H1 (cell line): ENCODE measurements around the gene ZNF683. TPM values are rescaled to one million over a fixed set of nuclear protein-coding genes. Genes with fewer than 3 reads are reported as not detected.
A peak's percentile ranks its signal among the peaks of the same experiment; 100 is the strongest.

Experiments used
- CTCF ChIA-PET: fragments of 300-600 bp; sonication (Branson Sonifier 250); formaldehyde crosslinking; loops from one replicate; lab custom pipeline; 2021; ENCODE audit not compliant: partially characterized antibody; lab: Charles Lee
- POLR2A ChIA-PET: fragments of 300-600 bp; sonication (Branson Sonifier 250); formaldehyde crosslinking; loops from one replicate; lab custom pipeline; 2021; ENCODE audit warnings: inconsistent platforms; ENCODE audit not compliant: partially characterized antibody; lab: Charles Lee
- DNase-seq, 2 experiments: peaks; one replicate each; pipeline versions ENCODE4 v3.0.0 to v3.0.0-alpha.2; 2010 to 2022; ENCODE audit warnings: low spot score in 2 of 2, low read depth in 1 of 2, mixed read lengths in 1 of 2
- FAIRE-seq: peaks from 2 replicates; lab custom pipeline; 2011; peaks lifted over from hg19 to GRCh38; lab: Jason Lieb, UNC
- H2AFZ ChIP-seq: 2 replicates; pipeline ENCODE4 v1.8.1; 2012; ENCODE audit warnings: low read length, inconsistent platforms
- H2AK5ac ChIP-seq: 2 replicates; pipeline ENCODE4 v1.6.1; 2013; ENCODE audit warnings: low read depth, low read length
- H2BK120ac ChIP-seq: replicated peaks from 2 replicates; pipeline ENCODE3; 2013; ENCODE audit warnings: low read depth, low read length, inconsistent platforms
- H2BK12ac ChIP-seq: 2 replicates; pipeline ENCODE4 v1.6.1; 2013; ENCODE audit warnings: low read depth, low read length
- H2BK15ac ChIP-seq: 2 replicates; pipeline ENCODE4 v1.6.1; 2013; ENCODE audit warnings: low read length
- H2BK20ac ChIP-seq: 2 replicates; pipeline ENCODE4 v1.6.1; 2013; ENCODE audit warnings: low read length
- H2BK5ac ChIP-seq: 2 replicates; pipeline ENCODE4 v1.6.1; 2013; ENCODE audit warnings: low read depth, low read length
- H3K14ac ChIP-seq: 2 replicates; pipeline ENCODE4 v1.6.1; 2013; ENCODE audit warnings: inconsistent platforms; ENCODE audit not compliant: insufficient read length
- H3K18ac ChIP-seq: 2 replicates; pipeline ENCODE4 v1.6.1; 2013; ENCODE audit warnings: low read length; ENCODE audit errors: extremely low read depth
- H3K23ac ChIP-seq: 2 replicates; pipeline ENCODE4 v1.6.1; 2013; ENCODE audit warnings: inconsistent platforms; ENCODE audit not compliant: insufficient read length
- H3K23me2 ChIP-seq: 2 replicates; pipeline ENCODE4 v1.6.1; 2013; ENCODE audit warnings: low read depth, low read length
- H3K27ac ChIP-seq: 2 replicates; pipeline ENCODE4 v1.6.1; 2011; ENCODE audit warnings: low read depth, low read length, inconsistent platforms
- H3K27me3 ChIP-seq, 4 experiments: replicated peaks in 1 of 4; 1 replicate in 1 of 4; 2 replicates in 3 of 4; pipeline versions ENCODE4 v1.6.1 to v1.8.1; 2011 to 2013; ENCODE audit warnings: low read length in 3 of 4, mild to moderate bottlenecking in 3 of 4, inconsistent platforms in 2 of 4, mixed read lengths in 2 of 4, moderate library complexity in 1 of 4; ENCODE audit not compliant: control insufficient read depth in 3 of 4, insufficient read depth in 3 of 4; ENCODE audit errors: extremely low read depth in 1 of 4
- H3K36me3 ChIP-seq, 4 experiments: 2 replicates each; pipeline versions ENCODE4 v1.6.1 to v1.8.1; 2011 to 2013; ENCODE audit warnings: mild to moderate bottlenecking in 4 of 4, low read length in 3 of 4, moderate library complexity in 2 of 4, control low read depth in 1 of 4, inconsistent platforms in 1 of 4; ENCODE audit not compliant: insufficient read depth in 4 of 4, control insufficient read depth in 2 of 4
- H3K4ac ChIP-seq: replicated peaks from 2 replicates; pipeline ENCODE3; 2013; ENCODE audit warnings: low read length, low read depth, mixed read lengths, inconsistent platforms; ENCODE audit not compliant: insufficient read length
- H3K4me1 ChIP-seq, 4 experiments: replicated peaks in 1 of 4; 1 replicate in 1 of 4; 2 replicates in 3 of 4; pipeline versions ENCODE4 v1.6.1 to v1.8.1; 2011 to 2013; ENCODE audit warnings: low read length in 3 of 4, inconsistent platforms in 2 of 4, mixed read lengths in 1 of 4; ENCODE audit not compliant: insufficient read depth in 4 of 4, control insufficient read depth in 3 of 4
- H3K4me2 ChIP-seq, 2 experiments: 2 replicates each; pipeline versions ENCODE4 v1.6.1 to v1.8.1; 2011 to 2013; ENCODE audit warnings: low read depth in 2 of 2, low read length in 2 of 2, control low read depth in 1 of 2, inconsistent platforms in 1 of 2, mild to moderate bottlenecking in 1 of 2; ENCODE audit not compliant: insufficient read depth in 1 of 2
- H3K4me3 ChIP-seq, 4 experiments: fragments of 200-600, 300-600 bp in 1 of 4; sonication (generic), shearing (Covaris generic), sonication (Bioruptor Twin) in 1 of 4; 2 replicates each; pipeline versions ENCODE4 v1.5.1 to v1.8.1; 2011 to 2016; ENCODE audit warnings: low read length in 4 of 4, low read depth in 3 of 4, control low read depth in 2 of 4, inconsistent platforms in 2 of 4, mild to moderate bottlenecking in 2 of 4, mixed read lengths in 1 of 4, moderate library complexity in 1 of 4; ENCODE audit not compliant: insufficient read depth in 2 of 4; ENCODE audit errors: extremely low read depth in 1 of 4
- H3K56ac ChIP-seq: replicated peaks from 2 replicates; pipeline ENCODE3; 2013; ENCODE audit warnings: low read depth, mild to moderate bottlenecking, mixed read lengths, low read length, inconsistent platforms; ENCODE audit not compliant: insufficient read length
- H3K79me1 ChIP-seq: 2 replicates; pipeline ENCODE4 v1.6.1; 2013; ENCODE audit warnings: low read depth, low read length, control low read depth
- H3K79me2 ChIP-seq, 2 experiments: 2 replicates each; pipeline versions ENCODE4 v1.6.1 to v1.8.1; 2012 to 2013; ENCODE audit warnings: low read length in 2 of 2, mild to moderate bottlenecking in 2 of 2, inconsistent platforms in 1 of 2; ENCODE audit not compliant: insufficient read depth in 2 of 2, control insufficient read depth in 1 of 2
- H3K9ac ChIP-seq, 4 experiments: replicated peaks in 1 of 4; 1 replicate in 1 of 4; 2 replicates in 3 of 4; pipeline versions ENCODE4 v1.6.1 to v1.8.1; 2011 to 2013; ENCODE audit warnings: low read depth in 3 of 4, low read length in 3 of 4, control low read depth in 2 of 4, mild to moderate bottlenecking in 2 of 4, moderate library complexity in 2 of 4, inconsistent platforms in 1 of 4; ENCODE audit errors: extremely low read depth in 1 of 4
- H3K9me3 ChIP-seq, 2 experiments: 2 replicates each; pipeline versions ENCODE4 v1.6.1 to v1.8.1; 2012 to 2013; ENCODE audit warnings: mild to moderate bottlenecking in 2 of 2, moderate library complexity in 2 of 2, control low read depth in 1 of 2, inconsistent platforms in 1 of 2, low read depth in 1 of 2, low read length in 1 of 2, mixed read lengths in 1 of 2; ENCODE audit not compliant: insufficient read depth in 2 of 2
- H4K20me1 ChIP-seq, 2 experiments: replicated peaks in 1 of 2; 2 replicates each; pipeline versions ENCODE3 to v1.8.1; 2011 to 2013; ENCODE audit warnings: inconsistent platforms in 2 of 2, low read length in 2 of 2, mild to moderate bottlenecking in 1 of 2; ENCODE audit not compliant: insufficient read depth in 2 of 2, control insufficient read depth in 1 of 2
- H4K5ac ChIP-seq: 2 replicates; pipeline ENCODE4 v1.6.1; 2013; ENCODE audit warnings: low read length, low read depth, mixed read lengths, inconsistent platforms; ENCODE audit not compliant: insufficient read length
- H4K8ac ChIP-seq: 2 replicates; pipeline ENCODE4 v1.8.0; 2013; ENCODE audit warnings: mild to moderate bottlenecking, moderate library complexity, low read length, inconsistent platforms; ENCODE audit not compliant: insufficient read depth; ENCODE audit errors: extremely low read depth
- H4K91ac ChIP-seq: replicated peaks from 2 replicates; pipeline ENCODE3; 2013; ENCODE audit warnings: low read length, mixed read lengths, inconsistent platforms; ENCODE audit not compliant: insufficient read length
- BCL11A ChIP-seq, 2 experiments: IDR thresholded peaks; one replicate each; pipeline ENCODE4 v1.6.1; 2011; ENCODE audit warnings: low read depth in 2 of 2, low read length in 2 of 2, mild to moderate bottlenecking in 2 of 2
- CBX8 ChIP-seq: fragments of 300-800, 300-1000 bp; sonication (generic); IDR thresholded peaks from 2 replicates; pipeline ENCODE4 v1.7.1; 2016; ENCODE audit warnings: low read depth, low read length, borderline replicate concordance
- FOSL1 ChIP-seq: IDR thresholded peaks from 2 replicates; pipeline ENCODE4 v1.6.1; 2011; ENCODE audit warnings: mild to moderate bottlenecking, low read depth, low read length, moderate library complexity; ENCODE audit not compliant: insufficient read depth
- KDM1A ChIP-seq: fragments of 200-600, 300-600 bp; sonication (generic); IDR thresholded peaks from 2 replicates; pipeline ENCODE4 v1.7.1; 2016; ENCODE audit warnings: mild to moderate bottlenecking, low read length, borderline replicate concordance
- PHF8 ChIP-seq: fragments of 200-600 bp; sonication (generic); conservative IDR thresholded peaks from 2 replicates; pipeline ENCODE4 v1.7.1; 2012; ENCODE audit warnings: low read depth, mild to moderate bottlenecking, inconsistent platforms, low read length, moderate library complexity
- POLR2A ChIP-seq, 2 experiments: IDR thresholded peaks; 1 replicate in 1 of 2; 2 replicates in 1 of 2; pipeline ENCODE4 v1.6.1; 2011; ENCODE audit warnings: low read depth in 2 of 2, low read length in 2 of 2, mild to moderate bottlenecking in 2 of 2; ENCODE audit errors: control extremely low read depth in 1 of 2
- RBBP5 ChIP-seq: IDR thresholded peaks from 2 replicates; pipeline ENCODE4 v1.7.1; 2012; ENCODE audit warnings: low read depth, mild to moderate bottlenecking, inconsistent platforms, low read length, moderate library complexity, borderline replicate concordance
- SAP30 ChIP-seq: fragments of 300-600 bp; sonication (generic); IDR thresholded peaks from 2 replicates; pipeline ENCODE4 v1.7.1; 2012; ENCODE audit warnings: low read length, moderate library complexity, mild to moderate bottlenecking, inconsistent platforms; ENCODE audit not compliant: insufficient read depth, insufficient replicate concordance
- SP2 ChIP-seq: IDR thresholded peaks from 2 replicates; pipeline ENCODE4 v1.6.1; 2012; ENCODE audit warnings: mild to moderate bottlenecking, low read length, inconsistent platforms
- TEAD4 ChIP-seq: IDR thresholded peaks from 2 replicates; pipeline ENCODE4 v1.6.1; 2012; ENCODE audit warnings: low read depth, low read length, inconsistent platforms, mixed read lengths
- WGBS, 2 experiments: shearing (Covaris generic) in 1 of 2; methylation state at CpG; one replicate each; pipeline versions ENCODE4 v1.1.6 to v1.1.7; 2013 to 2015; ENCODE audit warnings: low lambda C conversion rate in 2 of 2, mixed read lengths in 2 of 2, inconsistent platforms in 1 of 2, low coverage in 1 of 2, missing lambda C conversion rate in 1 of 2; ENCODE audit not compliant: insufficient replicate concordance in 2 of 2, insufficient coverage in 1 of 2, insufficient read length in 1 of 2; ENCODE audit errors: extremely low coverage in 1 of 2, missing lambda C conversion rate in 1 of 2; 5-methylcytosine and 5-hydroxymethylcytosine counted together
- polyA plus RNA-seq, 7 experiments: library from polyadenylated mRNA; depleted of rRNA in 3 of 7; stranded (reverse) in 5 of 7; unstranded in 2 of 7; fragments of >200 nt in 5 of 7; fragments of 200-250 nt in 2 of 7; gene quantifications; 1 replicate in 5 of 7; 2 replicates in 1 of 7; 4 replicates in 1 of 7; pipeline versions ENCODE4 v1.2.1 to v1.2.3, GENCODE V29; 2011 to 2013; ENCODE audit warnings: missing spikeins in 2 of 7, mixed read lengths in 2 of 7
- total RNA-seq: library from RNA; stranded (reverse); fragmentation: NEBNext Ultra II Directional; extraction: Animal tissue kit (Norgen Biotek cat#: 25700); gene quantifications from 2 replicates; pipeline ENCODE4 v1.2.1, GENCODE V29; 2021
- TF ChIP-seq, protein P1 (sequence below): IDR thresholded peaks from 2 replicates; pipeline ENCODE4 v1.6.1; 2012; ENCODE audit warnings: inconsistent platforms

Gene ZNF683
- total and polyA plus RNA-seq, 2 of the 8 experiments (the other 6 are each of a cell fraction or from before 2014, with no cell fraction given): not detected

DNA sequence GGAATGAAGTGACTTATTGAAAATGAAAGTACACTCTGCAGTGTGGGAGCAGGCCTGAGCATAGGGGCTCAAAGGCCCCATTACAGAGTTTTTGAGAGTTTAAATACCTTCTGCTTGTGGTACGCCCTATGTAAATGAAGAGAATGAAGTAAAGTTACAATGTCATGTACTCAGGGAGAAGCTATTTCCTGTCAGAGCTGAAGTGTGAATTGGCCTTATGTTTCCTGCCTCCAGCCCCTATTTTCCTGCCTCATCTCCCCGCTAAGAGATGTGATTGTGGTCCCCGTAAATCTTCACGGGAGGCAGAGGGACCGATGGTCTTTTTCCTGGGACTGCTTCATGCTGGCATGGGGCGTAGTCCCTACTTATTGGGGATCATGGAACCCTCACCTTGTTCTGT, 2.5 kb upstream of the ZNF683 start:
- H3K79me1 ChIP-seq: no peaks in the 10 kb centered on the region
- peak overlapping the region; percentile 83; the same call in 1 of the 2 replicates for H2BK20ac ChIP-seq
- H3K23ac ChIP-seq: no peak overlapping the region
- 88% methylated on average over 6 of the region's 6 CpGs; no CpG with 5 or more reads in 1 of the 2 experiments for WGBS, 2 experiments
- H3K36me3 ChIP-seq: no peaks in the 10 kb centered on the region
- no peak overlapping the region for H2AK5ac ChIP-seq
- H2AFZ ChIP-seq: 0 out of 2 replicates have a peak overlapping the region, but pooled peaks have one; percentile 30
- no peak overlapping the region for H3K9ac ChIP-seq
- H3K4me1 ChIP-seq: peaks cover 0 to 2% (median 0%) of the 10 kb centered on the region in 4 experiments; a peak in 3 of 7 replicates
- H3K27ac ChIP-seq: no peak overlapping the region
- H3K4me3 ChIP-seq: no peak overlapping the region
- no peaks in the 10 kb centered on the region for H3K79me2 ChIP-seq
- no peak overlapping the region for H4K91ac ChIP-seq
- no peaks in the 10 kb centered on the region for H3K27me3 ChIP-seq
- no peak overlapping the region for H2BK120ac ChIP-seq
- DNase-seq (no peak), FAIRE-seq (no peak)
- no peaks in the 10 kb centered on the region for H4K20me1 ChIP-seq
- no peak overlapping the region for H3K4ac ChIP-seq
- H3K18ac ChIP-seq: no peak overlapping the region
- ChIA-PET POLR2A (interaction anchor here (0.6 to 3.3 kb wide), 4 partner anchors 32 to 78 kb away, joined by 3 to 15 read pairs (median 4); no protein-coding TSS in a partner anchor), CTCF (interaction anchor here (0.6 to 7.9 kb wide), 11 partner anchors 11 to 189 kb away, joined by 3 to 79 read pairs (median 5); partner anchors contain the start of gene CEP85)
- H2BK12ac ChIP-seq: no peak overlapping the region
- H2BK15ac ChIP-seq: no peak overlapping the region
- H3K14ac ChIP-seq: no peak overlapping the region
- H3K56ac ChIP-seq: no peak overlapping the region
- H3K9me3 ChIP-seq: no peaks in the 10 kb centered on the region
- no peaks in the 10 kb centered on the region for H3K23me2 ChIP-seq
- no peak for TF ChIP-seq SAP30
- no peak for TF ChIP-seq CBX8
- no peak for TF ChIP-seq KDM1A
- TF ChIP-seq PHF8: no peak
- TF ChIP-seq FOSL1: no peak
- TF ChIP-seq, protein P1, sequence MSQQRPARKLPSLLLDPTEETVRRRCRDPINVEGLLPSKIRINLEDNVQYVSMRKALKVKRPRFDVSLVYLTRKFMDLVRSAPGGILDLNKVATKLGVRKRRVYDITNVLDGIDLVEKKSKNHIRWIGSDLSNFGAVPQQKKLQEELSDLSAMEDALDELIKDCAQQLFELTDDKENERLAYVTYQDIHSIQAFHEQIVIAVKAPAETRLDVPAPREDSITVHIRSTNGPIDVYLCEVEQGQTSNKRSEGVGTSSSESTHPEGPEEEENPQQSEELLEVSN: no peak
- no peak for TF ChIP-seq POLR2A (IDR thresholded peaks at IDR 0.05; ENCODE audit: control extremely low read depth in 1 of 2, low read depth in 2 of 2, low read length in 2 of 2)
- TF ChIP-seq SP2: no peak
- no peak for TF ChIP-seq BCL11A (IDR thresholded peaks at IDR 0.05; ENCODE audit: low read depth in 2 of 2, low read length in 2 of 2)
- no peak for TF ChIP-seq TEAD4
- TF ChIP-seq RBBP5: no peak
- TF ChIP-seq, all 59 proteins: peak for 0
- H4K8ac ChIP-seq: no peak overlapping the region
- H4K5ac ChIP-seq: no peak overlapping the region
- H2BK5ac ChIP-seq: no peak overlapping the region; the same call in 1 of the 2 replicates
- H3K4me2 ChIP-seq: no peak overlapping the region
